Measurements from ENCODE around the gene UFC1.

DNA sequence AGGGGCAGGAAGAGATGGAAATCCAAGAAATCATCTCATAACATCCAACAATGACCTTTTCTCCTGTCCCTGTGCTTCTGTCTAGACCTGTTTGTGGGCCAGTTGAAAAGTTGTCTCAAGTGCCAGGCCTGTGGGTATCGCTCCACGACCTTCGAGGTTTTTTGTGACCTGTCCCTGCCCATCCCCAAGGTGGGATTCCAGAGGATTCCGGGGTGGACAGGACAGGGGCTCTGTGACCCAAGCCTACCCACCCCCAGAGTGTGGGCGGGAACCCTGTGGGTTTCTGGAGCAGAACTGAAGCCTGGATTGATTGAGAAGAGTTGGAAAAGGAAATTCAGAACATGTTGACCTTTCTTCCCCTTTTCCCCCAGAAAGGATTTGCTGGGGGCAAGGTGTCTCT lies 10.0 kb downstream of the UFC1 start:
- TF ChIP-seq, protein P1, sequence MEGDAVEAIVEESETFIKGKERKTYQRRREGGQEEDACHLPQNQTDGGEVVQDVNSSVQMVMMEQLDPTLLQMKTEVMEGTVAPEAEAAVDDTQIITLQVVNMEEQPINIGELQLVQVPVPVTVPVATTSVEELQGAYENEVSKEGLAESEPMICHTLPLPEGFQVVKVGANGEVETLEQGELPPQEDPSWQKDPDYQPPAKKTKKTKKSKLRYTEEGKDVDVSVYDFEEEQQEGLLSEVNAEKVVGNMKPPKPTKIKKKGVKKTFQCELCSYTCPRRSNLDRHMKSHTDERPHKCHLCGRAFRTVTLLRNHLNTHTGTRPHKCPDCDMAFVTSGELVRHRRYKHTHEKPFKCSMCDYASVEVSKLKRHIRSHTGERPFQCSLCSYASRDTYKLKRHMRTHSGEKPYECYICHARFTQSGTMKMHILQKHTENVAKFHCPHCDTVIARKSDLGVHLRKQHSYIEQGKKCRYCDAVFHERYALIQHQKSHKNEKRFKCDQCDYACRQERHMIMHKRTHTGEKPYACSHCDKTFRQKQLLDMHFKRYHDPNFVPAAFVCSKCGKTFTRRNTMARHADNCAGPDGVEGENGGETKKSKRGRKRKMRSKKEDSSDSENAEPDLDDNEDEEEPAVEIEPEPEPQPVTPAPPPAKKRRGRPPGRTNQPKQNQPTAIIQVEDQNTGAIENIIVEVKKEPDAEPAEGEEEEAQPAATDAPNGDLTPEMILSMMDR (IDR thresholded peaks at IDR 0.05), result no peak
- TF ChIP-seq POLR2A (IDR thresholded peaks at IDR 0.05) (no peak), EP300 (IDR thresholded peaks at IDR 0.05) (no peak)
